Measurements from ENCODE around the gene IL12RB2. TPM values are rescaled to one million over a fixed set of nuclear protein-coding genes. Genes with fewer than 3 reads are reported as not detected.

Gene IL12RB2
- total and polyA plus RNA-seq, 10 of the 15 experiments (the other 5 are each of a cell fraction or from before 2014, with no cell fraction given): 0.15 to 1.1 (median 0.54) TPM; not detected in 1

DNA sequence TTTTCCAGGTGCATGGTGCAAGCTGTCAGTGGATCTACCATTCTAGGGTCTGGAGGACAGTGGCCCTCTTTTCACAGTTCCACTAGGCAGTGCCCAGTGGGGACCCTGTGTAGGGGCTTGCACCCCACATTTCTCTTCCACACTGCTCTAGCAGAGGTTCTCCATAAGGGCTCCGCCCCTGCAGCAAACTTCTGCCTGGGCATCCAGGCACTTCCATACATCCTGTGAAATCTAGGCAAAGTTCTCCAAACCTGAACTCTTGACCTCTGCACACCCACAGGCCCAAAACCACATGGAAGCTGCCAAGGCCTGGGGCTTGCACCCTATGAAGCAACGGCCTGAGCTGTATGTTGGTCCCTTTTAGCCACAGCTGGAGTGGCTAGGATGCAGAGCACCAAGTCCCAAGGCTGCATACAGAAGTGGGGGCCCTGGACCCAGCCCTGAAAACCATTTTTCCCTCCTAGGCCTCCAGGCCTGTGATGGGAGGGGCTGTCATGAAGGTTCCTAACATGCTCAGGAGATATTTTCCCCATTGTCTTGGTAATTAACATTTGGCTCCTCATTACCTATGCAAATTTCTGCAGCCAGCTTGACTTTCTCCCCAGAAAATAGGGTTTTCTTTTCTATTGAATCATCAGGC lies 76.4 kb downstream of the IL12RB2 start:
- Histone ChIP-seq H4K20me1 (ENCODE audit: control insufficient read depth, insufficient read depth) (no peaks in the 10 kb centered on the region), H3K79me2 (ENCODE audit: control insufficient read depth, insufficient read depth, low read length) (no peaks in the 10 kb centered on the region), H3K4me2 (ENCODE audit: control insufficient read depth, insufficient read depth) (no peak overlapping the region), H3K27me3 (replicated peaks in 1 of 2; ENCODE audit: control insufficient read depth in 2 of 2, insufficient read depth in 2 of 2, low read length in 1 of 2) (no peaks in the 10 kb centered on the region), H3K4me1 (ENCODE audit: control insufficient read depth, insufficient read depth, low read length) (no peaks in the 10 kb centered on the region), H3K9me3 (replicated peaks; ENCODE audit: control insufficient read depth, insufficient read depth, low read length) (peaks cover 17% of the 10 kb centered on the region; the same call in 2 of the 3 replicates), H2AFZ (ENCODE audit: control insufficient read depth, low read depth, low read length) (no peak overlapping the region), H3K27ac (ENCODE audit: control insufficient read depth, insufficient read depth) (no peak overlapping the region), H3K9ac (ENCODE audit: control insufficient read depth, insufficient read depth, low read length) (no peak overlapping the region), H3K4me3 (no peak overlapping the region), H3K36me3 (ENCODE audit: control insufficient read depth in 2 of 2, insufficient read depth in 2 of 2, low read length in 1 of 2) (no peaks in the 10 kb centered on the region)
- intact Hi-C loops (cut with micrococcal nuclease; ENCODE audit: unreplicated experiment): no loop called here
- DNase-seq (ENCODE audit: low read depth, low spot score) (no peak), ATAC-seq (no peak), FAIRE-seq (no peak)
- RAD21 ChIA-PET (ENCODE audit: unreplicated experiment): no interaction called here
- SMC1A ChIA-PET (ENCODE audit: uncharacterized antibody, unreplicated experiment): no interaction called here
- in situ Hi-C loops (cut with MboI): no loop called here
- CTCF ChIA-PET: no interaction called here
- no TSS peak for BruUV-seq (replicated peaks)
- 90% methylated on average over 2 of the region's 2 CpGs for WGBS (ENCODE audit: insufficient coverage, insufficient replicate concordance, low lambda C conversion rate, missing lambda C conversion rate)
- POLR2A ChIA-PET: no interaction called here
- TF ChIP-seq ATF7 (IDR thresholded peaks at IDR 0.05; ENCODE audit: low read depth) (no peak), ETV6 (conservative IDR thresholded peaks at IDR 0.05 in 1 of 2, IDR thresholded peaks at IDR 0.05 in 1 of 2; ENCODE audit: borderline replicate concordance in 1 of 2, low read depth in 1 of 2) (no peak), ZNF384 (IDR thresholded peaks at IDR 0.05; ENCODE audit: borderline replicate concordance, low read depth, low read length) (no peak), SMARCA5 (IDR thresholded peaks at IDR 0.05) (no peak), SREBF1 (IDR thresholded peaks at IDR 0.05; ENCODE audit: low read length) (no peak), RAD51 (IDR thresholded peaks at IDR 0.05) (no peak), MEF2B (IDR thresholded peaks at IDR 0.05; ENCODE audit: partially characterized antibody, poor library complexity, severe bottlenecking) (no peak), TCF3 (IDR thresholded peaks at IDR 0.05; ENCODE audit: borderline replicate concordance, insufficient read depth, low read depth, low read length) (no peak), LARP7 (IDR thresholded peaks at IDR 0.05) (no peak), IRF4 (IDR thresholded peaks at IDR 0.05; ENCODE audit: low read depth, low read length) (no peak), RB1 (IDR thresholded peaks at IDR 0.05; ENCODE audit: borderline replicate concordance) (no peak), EP300 (IDR thresholded peaks at IDR 0.05; ENCODE audit: borderline replicate concordance in 1 of 2, control insufficient read depth in 1 of 2, low read depth in 2 of 2, low read length in 2 of 2) (no peak), ZNF217 (IDR thresholded peaks at IDR 0.05) (no peak), WRNIP1 (IDR thresholded peaks at IDR 0.05; ENCODE audit: borderline replicate concordance, low read depth, low read length) (no peak)
- TF ChIP-seq, protein P1, sequence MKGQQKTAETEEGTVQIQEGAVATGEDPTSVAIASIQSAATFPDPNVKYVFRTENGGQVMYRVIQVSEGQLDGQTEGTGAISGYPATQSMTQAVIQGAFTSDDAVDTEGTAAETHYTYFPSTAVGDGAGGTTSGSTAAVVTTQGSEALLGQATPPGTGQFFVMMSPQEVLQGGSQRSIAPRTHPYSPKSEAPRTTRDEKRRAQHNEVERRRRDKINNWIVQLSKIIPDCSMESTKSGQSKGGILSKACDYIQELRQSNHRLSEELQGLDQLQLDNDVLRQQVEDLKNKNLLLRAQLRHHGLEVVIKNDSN (IDR thresholded peaks at IDR 0.05; ENCODE audit: borderline replicate concordance, extremely low read length, insufficient read depth, low read depth, low read length): no peak
- TF ChIP-seq, protein P2, sequence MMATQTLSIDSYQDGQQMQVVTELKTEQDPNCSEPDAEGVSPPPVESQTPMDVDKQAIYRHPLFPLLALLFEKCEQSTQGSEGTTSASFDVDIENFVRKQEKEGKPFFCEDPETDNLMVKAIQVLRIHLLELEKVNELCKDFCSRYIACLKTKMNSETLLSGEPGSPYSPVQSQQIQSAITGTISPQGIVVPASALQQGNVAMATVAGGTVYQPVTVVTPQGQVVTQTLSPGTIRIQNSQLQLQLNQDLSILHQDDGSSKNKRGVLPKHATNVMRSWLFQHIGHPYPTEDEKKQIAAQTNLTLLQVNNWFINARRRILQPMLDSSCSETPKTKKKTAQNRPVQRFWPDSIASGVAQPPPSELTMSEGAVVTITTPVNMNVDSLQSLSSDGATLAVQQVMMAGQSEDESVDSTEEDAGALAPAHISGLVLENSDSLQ (IDR thresholded peaks at IDR 0.05): no peak
- TF ChIP-seq, protein P3, sequence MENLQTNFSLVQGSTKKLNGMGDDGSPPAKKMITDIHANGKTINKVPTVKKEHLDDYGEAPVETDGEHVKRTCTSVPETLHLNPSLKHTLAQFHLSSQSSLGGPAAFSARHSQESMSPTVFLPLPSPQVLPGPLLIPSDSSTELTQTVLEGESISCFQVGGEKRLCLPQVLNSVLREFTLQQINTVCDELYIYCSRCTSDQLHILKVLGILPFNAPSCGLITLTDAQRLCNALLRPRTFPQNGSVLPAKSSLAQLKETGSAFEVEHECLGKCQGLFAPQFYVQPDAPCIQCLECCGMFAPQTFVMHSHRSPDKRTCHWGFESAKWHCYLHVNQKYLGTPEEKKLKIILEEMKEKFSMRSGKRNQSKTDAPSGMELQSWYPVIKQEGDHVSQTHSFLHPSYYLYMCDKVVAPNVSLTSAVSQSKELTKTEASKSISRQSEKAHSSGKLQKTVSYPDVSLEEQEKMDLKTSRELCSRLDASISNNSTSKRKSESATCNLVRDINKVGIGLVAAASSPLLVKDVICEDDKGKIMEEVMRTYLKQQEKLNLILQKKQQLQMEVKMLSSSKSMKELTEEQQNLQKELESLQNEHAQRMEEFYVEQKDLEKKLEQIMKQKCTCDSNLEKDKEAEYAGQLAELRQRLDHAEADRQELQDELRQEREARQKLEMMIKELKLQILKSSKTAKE (IDR thresholded peaks at IDR 0.05; ENCODE audit: low read depth, poor library complexity, severe bottlenecking): no peak
